Activated CD8-positive, alpha-beta memory T cell treated with anti-CD3 and anti-CD28 coated beads for 24 hours (primary cell): ENCODE data around the gene FERD3L.

Source experiments
- DNase-seq: peaks from one replicate; pipeline ENCODE4 v3.0.0-alpha.2; 2020

Gene FERD3L

DNA sequence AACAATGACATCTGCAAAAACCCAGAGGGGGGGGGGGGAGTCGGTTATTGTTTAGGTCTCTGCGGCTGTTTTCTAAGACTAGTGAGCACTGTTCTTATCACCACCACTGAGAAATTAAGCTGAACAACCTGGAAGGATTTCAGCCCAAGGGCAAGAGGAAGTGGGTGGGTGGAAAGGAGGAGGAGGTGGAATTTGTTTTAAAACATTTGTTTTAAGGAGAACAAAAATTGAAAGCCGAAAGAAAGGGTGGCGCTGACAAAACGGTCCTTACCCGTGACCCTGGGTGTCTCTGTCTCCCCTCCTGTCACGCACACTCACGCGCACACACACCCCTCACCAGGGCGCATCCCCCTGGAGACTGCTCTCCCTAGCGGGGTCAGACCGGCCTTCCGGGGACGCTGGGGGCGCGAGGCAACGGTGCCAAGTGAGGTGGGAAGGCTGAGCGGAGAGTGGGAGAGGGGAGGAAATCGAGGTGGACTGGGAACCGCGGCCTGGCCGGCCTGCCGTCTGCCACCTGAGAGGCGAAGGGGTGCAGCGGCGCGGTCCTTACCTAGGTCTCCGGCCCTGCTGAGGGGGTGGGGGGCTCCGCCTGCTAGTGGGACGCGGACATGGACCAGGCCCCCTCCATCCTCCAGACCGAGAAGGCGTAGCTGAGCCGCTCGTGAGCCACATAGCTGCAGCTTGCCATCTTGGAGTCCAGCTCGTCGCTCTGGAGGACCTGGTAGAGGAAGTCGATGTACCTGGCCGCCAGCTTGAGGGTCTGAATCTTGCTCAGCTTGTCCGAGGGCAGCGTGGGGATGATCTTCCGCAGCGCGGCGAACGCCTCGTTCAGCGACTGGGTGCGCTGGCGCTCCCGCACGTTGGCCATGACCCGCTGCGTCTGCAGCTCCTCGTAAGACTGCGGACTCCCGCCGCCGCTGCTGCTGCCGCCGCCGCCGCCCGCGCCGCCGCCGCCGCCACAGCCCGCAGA is 28.8 kb downstream of the FERD3L start:
- DNase-seq: no peak

DNA sequence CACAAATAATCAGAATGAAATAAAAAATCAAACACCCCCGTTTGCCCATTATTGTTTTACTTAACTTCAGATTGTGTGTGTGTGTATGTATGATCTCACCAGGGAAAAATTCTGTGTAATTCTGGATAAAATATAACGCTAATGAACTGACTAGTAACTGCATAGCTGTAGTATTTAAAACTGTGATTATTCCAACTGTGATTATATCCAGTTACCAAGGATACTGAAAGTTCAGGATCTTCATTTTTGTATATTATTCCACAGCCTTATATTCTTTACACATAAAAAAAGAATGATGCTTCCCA is 30.7 kb downstream of the FERD3L start:
- DNase-seq: no peak

DNA sequence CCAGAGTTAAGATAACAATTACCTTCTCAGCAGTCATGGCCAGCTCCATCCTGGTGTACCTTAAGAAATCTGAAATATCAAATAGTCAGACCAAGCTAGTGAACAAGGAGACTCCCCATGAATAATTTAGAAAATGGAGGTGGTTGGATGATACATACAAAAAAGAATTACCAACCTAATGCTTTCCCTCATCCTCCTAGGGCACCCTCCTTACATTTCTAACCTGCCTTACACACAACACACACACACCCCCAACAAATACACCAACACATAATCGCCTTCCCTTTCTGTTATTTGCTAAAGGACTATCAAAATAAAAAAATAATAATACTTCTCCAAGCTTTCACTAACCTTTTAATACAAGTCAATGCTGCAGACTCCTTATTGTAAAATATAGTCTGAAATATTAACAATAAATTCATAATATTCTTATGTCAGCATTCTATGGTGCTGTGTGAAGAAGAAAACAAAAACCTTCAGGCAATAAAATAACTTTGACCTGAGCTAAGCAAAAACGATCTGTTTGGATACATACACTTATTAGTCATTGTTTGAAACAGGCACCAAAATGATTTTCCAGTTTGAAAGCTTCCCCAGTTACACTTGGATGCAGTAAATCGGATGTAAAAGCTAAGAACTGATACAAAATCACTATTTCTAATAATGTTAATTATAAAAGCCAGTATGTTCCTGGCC is 31.2 kb downstream of the FERD3L start:
- DNase-seq: no peak

DNA sequence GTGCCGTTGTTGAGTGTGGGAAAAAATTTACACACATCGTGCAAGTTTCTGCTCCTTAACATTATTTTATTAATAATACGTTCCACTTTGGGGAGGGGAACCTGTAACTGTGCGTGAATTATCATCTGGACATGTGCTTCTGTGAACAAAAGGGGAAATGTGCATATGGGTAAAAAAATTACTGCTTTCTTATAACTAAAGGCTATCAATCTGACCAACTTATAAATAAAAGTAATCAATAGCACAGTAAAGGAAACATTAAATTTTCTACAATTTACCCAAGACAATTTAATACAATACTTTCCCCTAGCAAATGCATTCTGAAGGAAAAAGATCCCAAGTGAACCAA is 32.2 kb downstream of the FERD3L start:
- DNase-seq: no peak

DNA sequence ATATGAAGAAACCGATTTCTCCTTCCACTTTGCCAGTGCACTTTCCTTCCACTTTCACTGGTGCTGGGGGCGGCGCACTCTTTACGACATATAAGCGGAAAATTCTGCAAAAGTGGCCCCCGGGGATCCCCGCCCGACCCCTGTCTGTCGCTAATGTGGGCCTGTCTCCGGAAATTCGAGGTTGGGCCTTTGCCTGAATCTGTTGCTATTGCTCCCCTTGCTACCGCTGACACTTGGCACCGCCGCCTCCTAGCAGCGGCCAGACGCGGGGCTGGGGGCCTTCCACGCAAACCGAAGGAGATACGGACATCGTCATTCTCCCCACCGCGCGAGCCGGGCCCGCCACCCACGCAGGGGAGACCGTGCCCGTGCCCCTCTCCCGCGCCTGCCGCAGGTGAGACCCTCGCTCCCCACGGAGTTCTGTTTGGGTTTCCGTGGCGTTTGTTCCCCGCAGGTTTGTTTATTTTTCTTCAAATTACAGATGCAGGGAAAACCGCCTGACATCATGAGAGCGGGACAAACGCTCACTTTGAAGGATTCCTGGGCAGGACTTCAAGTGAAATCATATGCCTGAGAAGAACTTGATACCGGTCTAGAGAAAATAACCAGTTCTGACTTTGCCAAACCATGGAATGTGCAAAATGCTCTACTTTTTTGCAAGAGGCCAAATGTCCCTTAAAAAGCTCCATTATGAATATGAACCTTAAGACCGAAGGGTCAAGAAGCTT is 32.8 kb downstream of the FERD3L start:
- DNase-seq: no peak

DNA sequence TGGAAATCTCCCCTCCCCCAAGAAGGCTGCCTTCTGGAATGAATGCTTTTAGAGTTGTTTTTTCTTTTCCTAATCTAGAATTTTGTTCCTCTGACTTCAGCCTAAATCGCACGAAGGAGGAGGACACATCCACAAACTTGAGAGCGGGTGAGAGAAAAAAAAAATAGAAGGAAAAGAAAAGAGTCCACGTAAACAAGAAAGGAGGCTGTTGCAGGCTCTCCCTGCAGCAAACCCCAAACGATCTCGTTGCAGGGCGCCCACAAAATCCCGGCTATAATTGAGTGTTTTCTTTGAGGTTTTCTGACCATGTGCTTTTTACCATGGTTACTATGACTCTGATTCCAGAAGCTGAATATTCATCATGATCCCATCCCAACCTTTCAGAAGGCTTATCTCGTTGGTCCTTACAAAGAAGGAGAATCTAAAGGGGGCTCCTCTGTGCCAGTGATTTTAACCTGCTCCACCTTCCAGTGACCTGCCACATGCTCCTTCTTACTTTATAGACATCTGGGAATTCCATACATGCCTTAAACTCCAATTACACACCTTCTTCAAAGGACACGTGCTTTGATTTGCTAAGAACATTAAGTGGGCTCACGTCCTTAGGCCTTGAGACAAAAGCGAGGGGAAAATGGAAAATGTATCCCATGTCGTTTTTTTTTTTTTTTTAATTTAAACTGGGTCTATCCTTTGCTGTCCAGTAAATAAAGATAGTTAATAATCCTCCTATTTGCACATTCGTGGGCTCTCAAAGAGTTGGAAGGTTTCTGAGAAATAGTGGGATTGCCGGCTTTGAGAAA is 33.5 kb downstream of the FERD3L start:
- no peak for DNase-seq

DNA sequence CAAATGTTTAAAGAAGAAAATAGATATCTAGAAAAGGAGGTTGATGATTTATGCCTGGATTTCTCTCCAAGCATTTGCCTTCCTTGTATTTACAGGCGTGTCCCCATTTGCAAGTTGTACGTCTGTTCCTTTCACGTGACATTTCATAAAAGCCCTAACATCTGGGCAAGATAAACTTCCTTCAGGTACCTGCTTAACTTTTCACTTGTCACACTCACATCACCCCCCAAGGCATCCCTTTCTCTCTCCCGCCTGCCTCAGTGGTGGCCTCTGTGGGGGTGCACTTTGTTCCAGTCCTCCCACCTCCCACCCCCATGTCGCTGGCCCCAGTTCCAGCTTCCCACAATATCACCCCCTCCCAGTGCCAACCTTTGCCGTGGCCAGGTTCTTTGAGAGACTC is 34.4 kb downstream of the FERD3L start:
- no peak for DNase-seq

DNA sequence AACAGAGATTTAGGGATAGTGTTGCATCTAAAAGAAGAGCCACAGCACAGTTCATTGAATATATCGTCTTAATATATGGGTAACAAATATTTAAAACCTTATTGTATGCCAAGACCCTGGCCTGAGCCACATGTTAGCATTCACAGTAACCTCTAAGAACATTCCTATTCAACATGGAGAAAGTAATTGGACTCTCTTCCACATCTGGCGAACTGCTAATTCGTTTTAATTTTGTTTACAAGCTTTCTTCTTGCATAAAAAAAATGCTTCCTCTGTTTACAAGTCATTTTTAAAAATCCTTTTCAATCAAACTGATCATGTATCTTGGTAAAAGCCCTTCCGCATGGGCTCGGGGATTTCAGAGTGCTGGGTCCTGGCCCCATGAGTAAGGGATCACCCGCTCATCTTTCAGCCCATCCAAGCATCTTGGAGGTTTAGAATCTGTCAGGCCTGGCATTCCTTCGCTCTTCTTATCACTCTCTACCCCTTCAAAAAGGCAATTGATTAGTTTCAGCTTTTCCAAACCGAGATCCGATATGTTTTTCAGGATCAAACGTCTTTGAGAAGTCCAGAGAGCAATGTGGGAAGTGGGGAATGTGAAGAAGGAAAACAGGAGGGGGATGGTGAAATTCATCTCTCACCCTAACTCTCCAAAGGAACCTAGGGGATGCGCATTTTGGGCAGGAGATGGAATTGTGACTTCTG is 35.0 kb downstream of the FERD3L start:
- no peak for DNase-seq

DNA sequence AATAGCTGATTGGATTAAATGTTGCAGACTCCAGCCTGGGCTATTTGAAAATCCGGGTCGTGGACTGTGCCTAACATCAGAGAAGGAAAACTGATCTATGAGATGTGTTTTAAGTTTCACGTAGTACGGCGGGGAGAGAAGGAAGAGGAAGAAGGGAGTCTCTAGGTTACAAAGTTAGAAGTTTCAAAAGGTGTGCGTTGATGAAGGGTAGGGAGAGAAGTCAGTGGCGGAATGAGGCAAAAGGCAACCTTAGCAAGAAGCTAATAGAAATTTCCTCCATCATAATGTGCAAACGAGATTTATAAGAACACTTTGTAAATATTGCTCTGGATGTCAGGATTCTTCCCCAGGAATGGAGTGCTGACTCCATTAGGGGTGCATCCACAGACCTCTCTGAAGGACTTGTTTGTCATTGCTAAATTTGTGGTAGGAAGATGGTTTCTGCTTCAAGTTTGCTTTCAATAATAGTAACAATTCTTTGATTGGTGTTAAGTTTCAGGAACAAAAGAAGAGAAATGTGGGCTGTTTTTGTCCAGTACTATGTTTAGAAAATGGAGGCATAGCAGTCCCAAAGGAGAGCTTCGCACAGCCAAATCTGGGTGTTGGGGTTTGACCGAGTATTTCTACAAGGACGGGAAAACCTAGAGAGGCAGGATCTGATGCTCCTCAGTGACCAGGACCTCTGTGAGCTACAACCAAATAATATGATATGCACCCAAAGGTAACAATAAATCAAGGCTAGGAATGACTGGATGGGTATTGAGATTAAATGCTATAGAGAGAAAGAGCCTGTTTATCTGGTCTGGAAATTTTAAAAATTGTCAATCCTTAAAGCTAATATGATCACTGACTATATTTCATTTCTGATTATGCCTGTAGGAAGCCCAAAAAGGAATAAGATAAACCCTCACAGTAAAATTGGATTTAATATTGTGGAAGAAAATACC is 35.9 kb downstream of the FERD3L start:
- DNase-seq: no peak

DNA sequence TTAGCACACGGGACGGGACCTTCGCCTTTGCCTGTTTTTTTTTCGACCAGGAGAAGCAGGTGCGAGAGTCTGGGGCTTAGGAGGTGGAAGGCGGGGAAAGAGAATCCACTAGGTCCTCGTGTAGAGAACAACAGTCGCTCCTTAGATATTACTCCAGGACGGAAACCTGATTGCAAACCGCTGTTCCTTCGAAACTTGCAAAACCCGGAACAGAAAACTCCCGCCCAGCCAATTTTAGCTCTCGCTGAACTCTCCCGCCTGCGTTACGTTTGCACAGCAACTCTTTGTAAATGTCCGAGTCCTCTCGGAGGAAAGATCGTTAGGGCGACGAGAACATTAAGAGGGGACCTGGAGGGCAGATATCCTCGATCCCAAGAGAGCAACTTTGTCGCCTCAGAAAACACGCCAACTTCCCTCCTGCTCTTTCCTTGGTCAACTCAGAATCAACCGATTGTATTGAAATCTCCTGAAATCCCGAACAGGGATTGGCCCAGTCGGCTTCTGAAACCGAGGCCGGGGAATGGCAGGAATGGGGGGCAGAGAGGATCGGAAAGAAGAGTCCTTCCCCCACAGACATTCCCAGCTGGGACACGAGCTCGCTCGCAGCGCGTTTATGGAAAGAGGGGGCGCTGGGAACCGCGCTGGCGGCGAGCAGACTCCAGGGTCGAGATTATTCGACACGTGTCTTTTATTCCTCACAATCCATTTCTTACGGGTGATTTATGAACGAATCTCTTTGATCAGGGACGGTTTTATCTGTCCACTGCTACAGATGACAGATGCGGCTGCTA is 37.7 kb downstream of the FERD3L start:
- DNase-seq: no peak

DNA sequence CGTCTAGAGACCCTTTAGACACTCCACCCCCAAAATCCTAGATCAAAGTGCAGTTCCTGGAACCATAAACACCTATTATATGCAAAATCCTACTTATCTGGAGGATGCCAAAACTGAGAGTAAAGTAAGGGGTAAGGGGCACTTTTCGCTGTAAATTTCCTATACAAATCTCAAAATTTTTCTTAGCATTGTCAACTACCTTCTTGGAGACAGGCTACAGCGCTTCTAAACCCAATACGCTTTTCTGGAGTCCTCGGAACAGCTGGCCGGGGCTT is 38.2 kb downstream of the FERD3L start:
- DNase-seq: no peak

DNA sequence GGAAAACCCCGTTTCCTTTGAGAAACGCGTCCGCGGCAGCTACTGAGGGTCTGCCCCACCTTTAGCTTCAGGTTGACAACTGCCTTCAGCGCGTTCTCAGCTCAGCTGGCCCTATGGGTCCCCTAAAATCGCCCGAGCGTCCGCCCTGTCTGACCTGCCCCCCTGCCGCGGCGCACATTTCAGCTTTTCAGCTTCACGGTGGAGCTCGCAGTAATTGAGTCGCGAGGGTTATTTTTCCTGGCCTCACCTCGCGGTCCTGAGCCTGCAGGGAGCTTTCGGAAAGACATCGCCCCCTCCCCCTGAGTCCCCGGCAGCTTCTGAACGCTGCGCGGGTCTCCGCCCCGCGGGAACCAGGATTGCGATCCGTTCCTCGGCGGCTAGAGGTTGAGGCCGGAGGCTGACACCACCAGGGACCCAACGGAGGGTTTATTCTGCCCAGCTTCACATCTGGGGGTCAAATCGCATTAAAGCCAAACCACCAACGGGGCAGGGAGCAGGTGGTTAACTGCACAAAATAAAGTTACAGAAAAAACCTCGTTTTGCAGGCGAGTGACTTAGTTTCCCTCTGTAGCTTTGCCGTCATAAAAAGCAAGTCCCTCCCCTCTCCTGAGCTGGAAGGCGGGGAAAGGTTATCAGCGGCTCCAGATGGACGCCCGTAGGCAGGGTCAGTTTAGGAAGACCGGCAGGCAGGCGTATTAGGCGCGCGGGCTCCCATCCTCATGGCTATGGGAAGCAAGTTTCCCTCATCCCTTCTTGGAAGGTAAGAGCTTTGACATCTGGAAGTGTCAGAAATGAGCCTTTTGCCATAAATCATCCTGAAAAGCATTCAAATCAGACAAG is 38.8 kb downstream of the FERD3L start:
- no peak for DNase-seq

DNA sequence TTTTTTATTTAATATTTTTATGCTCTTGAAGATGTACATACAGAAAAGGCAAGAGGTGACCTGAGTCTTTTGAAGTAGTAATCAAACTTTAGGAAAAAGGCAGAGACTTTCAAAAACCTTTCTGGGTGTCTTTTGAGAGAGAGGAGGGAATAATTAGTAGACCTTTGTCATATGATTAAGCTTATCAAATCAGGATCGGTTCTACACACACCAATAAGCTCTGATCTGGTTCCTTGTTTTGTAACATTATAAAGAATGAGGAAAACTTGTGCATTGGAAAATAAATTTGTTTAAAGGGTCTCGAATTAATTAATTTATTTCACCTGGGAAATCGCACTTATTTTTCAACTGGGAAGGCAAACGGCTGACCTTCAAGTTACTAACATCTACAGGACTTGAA is 39.7 kb downstream of the FERD3L start:
- no peak for DNase-seq

DNA sequence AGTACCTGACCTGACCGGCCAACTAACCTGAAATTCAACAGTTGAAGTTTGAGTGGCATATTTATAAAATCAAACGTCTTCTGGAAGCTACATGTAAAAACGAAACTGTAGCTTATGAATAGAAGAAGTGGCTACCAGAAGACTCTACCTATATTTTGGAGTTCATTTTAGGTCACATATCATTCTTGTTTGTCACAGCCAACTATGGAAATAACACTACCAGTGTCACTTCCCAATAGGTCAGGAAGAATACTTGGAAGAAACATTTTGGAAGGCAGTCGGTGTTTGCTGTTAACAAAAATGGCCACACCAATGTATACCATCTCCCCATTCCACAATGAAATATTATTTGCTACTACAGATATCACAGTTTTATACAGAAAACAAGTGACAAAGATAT is 40.4 kb downstream of the FERD3L start:
- no peak for DNase-seq

DNA sequence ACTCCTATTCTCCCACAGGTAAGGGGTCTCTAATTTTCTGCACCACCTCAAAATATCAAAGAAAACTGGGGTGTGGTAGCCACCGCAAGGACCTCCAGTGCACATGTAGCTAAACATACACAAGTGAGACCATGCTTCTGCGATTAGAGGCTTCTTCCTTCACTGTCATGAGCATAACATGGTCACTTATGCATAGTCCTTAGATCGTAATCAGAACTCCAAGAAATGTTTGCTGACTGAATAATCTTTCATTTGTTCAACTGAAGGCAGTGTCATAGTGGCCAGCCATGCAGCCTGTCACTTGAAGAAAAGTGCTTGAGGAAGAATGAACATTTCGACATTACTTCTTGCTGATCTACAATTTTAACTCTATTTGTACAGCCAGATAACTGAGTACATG is 42.3 kb downstream of the FERD3L start:
- DNase-seq: no peak

DNA sequence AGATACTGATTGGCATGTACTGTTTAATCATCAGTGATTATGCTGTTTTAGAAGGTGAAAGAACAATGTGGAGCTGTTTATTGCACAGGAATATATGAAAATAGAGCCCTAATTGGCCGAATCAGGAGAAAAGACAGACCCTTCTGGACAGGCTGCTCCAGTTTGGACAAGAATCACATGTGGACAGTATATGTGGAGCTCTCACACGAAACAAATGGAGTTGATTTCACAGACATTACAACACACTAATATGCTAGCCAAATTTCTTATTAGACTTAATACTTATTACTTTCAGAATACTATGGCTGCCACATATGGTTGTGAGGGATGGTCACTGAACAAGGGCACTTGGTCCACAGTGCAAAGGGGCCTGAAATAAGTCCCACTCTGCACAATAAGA is 43.3 kb downstream of the FERD3L start:
- DNase-seq: no peak

DNA sequence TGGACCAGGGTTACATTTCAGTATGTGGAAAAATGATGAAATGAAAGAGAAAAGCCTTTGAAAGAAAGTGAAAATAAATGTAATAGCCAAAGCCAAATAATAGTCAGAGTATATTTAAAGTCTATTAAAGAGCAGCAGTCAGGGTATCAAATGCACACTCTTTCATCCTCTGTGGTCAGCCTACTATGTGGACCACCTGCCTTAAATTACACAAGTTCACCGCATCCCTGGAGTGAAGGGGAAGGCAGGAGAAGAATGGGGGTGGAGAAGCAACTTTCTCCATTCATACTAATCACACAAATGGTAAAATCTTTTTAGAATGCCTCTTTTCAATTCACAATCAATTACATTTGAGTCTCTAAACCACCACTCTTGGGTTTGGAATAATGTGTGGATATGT is 43.7 kb downstream of the FERD3L start:
- DNase-seq: no peak

DNA sequence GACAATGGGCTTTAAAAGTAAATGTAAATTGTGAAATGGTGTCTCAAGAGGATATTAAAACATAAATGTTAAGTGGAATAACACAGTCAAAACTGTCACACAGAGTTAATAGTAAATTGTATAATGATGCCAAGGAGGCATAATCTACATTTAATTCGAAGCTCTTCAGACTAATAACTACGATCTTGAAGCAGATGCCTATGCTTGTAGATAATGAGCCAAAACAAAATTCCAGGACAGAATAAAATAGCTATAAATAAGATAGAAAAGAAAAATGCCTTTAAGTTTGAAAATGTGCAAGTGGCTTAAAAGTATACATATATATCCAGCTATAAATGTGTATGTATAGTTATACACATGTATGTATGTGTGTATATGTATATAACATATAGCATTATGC is 45.3 kb downstream of the FERD3L start:
- DNase-seq: no peak

DNA sequence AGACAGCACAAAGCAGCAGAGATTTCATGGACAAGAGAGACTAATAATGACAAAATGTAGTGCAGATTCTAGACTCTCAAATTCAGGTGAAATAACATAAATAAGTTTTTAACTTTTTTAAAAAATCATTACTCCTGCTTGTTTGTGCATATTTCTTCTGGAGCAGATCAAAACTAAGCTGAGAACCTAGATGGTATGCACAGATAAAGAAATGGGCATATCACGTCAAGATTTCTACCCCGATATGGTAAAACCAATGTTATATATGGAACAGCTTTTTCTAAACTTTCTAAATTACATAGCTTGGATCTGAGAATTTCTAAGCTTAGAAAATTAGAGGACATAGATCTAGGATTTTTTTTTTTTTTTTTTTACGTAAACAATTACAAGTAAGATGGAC is 46.0 kb downstream of the FERD3L start:
- DNase-seq: no peak

DNA sequence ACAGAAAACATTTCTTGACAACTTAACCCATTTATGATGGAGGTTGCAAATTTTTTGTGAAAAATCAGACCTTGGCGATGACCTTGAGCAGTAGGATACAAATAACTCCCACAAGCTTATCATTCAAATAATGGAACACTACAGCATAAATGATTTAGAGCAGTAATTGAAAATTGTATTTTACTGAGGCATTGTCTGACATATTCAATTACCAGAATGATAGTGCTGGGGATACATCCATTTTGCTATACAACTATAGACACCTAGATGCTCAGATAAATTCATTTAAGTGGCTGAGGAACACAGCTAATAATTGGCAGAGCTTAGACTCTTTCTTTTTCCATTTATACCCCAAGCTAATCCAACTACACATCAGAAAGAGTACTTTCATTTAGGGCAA is 46.7 kb downstream of the FERD3L start:
- no peak for DNase-seq
